Hippocampal formation (tissue), 2 donors: ENCODE results near the gene FN3K.

Experiments
- DNase-seq, 2 donors: peaks; one replicate each; lab custom pipeline; 2025; lab: John Stamatoyannopoulos, UW

The FN3K gene

GRCh38 chr17:82795615-82796014, 60.2 kb downstream of the FN3K start:
- DNase-seq: no peak

GRCh38 chr17:82797061-82797460, 61.6 kb downstream of the FN3K start:
- no peak for DNase-seq

GRCh38 chr17:82798752-82799151, 63.3 kb downstream of the FN3K start:
- DNase-seq: no peak

- DNase-seq: no peak
Observed at GRCh38 chr17:82799591-82799990, 64.2 kb downstream of the FN3K start.
